ENCODE measurements around the gene PUS7L.
"Not testable (repeated sequence)": the region's sequence is repeated elsewhere in the genome, so short reads cannot be mapped to it uniquely, and the experiment has no call there.

PUS7L gene

DNA sequence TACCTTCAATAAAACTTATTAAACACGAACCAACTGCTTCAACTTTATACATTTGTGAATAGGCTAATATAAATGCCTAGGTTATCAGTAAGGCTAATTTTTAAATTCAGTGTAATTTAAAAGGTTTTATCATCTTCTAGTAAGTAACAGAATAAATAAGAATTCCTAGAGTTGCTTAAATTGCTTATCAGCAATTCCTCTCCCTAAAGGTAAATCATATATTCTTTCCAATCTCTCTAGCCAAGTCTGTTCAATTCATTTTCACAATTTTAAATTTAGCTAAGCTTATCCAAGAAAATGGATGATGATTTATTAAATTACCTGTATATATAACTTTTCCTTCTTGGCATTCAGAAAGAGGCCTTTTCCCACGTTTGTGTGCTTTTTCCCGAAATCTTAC is 4.6 kb downstream of the PUS7L start:
- TF ChIP-seq, protein P1, sequence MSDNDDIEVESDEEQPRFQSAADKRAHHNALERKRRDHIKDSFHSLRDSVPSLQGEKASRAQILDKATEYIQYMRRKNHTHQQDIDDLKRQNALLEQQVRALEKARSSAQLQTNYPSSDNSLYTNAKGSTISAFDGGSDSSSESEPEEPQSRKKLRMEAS (IDR thresholded peaks at IDR 0.05; ENCODE audit: low read depth, low read length), result no peak
- TF ChIP-seq POLR2A (IDR thresholded peaks at IDR 0.05; ENCODE audit: extremely low read depth, insufficient read length), result no peak
- TF ChIP-seq, protein P2, sequence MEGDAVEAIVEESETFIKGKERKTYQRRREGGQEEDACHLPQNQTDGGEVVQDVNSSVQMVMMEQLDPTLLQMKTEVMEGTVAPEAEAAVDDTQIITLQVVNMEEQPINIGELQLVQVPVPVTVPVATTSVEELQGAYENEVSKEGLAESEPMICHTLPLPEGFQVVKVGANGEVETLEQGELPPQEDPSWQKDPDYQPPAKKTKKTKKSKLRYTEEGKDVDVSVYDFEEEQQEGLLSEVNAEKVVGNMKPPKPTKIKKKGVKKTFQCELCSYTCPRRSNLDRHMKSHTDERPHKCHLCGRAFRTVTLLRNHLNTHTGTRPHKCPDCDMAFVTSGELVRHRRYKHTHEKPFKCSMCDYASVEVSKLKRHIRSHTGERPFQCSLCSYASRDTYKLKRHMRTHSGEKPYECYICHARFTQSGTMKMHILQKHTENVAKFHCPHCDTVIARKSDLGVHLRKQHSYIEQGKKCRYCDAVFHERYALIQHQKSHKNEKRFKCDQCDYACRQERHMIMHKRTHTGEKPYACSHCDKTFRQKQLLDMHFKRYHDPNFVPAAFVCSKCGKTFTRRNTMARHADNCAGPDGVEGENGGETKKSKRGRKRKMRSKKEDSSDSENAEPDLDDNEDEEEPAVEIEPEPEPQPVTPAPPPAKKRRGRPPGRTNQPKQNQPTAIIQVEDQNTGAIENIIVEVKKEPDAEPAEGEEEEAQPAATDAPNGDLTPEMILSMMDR (IDR thresholded peaks at IDR 0.05; ENCODE audit: low read depth, low read length), result no peak
- H3K4me3 ChIP-seq (ENCODE audit: low read depth, low read length), result peak overlapping the region; percentile 37
- no peak for DNase-seq (ENCODE audit: low read depth)

DNA sequence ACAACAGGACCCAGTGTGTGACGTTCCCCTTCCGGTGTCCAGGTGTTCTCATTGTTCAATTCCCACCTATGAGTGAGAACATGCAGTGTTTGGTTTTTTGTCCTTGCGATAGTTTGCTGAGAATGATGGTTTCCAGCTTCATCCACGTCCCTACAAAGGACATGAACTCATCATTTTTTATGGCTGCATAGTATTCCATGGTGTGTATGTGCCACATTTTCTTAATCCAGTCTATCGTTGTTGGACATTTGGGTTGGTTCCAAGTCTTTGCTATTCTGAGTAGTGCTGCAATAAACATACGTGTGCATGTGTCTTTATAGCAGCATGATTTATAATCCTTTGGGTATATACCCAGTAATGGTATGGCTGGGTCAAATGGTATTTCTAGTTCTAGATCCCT is 7.2 kb downstream of the PUS7L start:
- not testable (repeated sequence) for DNase-seq (ENCODE audit: low read depth); H3K4me3 ChIP-seq (ENCODE audit: low read depth, low read length)

DNA sequence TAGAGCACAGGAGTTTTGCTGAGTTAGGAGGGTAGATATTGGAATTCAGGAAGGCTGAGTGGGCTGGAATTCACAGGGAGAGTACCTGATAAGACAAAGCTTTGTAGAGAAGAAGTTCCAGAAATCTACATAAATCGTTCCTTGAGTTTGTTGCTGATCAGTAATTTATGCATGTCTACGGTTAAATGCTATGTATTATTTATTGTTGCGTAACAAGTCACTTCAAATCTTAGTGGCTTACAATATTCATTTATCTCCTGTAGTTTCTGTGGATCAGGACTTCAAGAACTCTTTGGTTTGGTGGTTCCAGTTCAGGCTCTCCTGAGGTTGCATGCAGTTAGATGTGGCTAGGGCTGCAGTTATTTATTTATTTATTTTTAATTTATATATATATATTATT is 7.8 kb downstream of the PUS7L start:
- TF ChIP-seq, protein P2 (IDR thresholded peaks at IDR 0.05; ENCODE audit: low read depth, low read length), result no peak
- TF ChIP-seq MYC (IDR thresholded peaks at IDR 0.05; ENCODE audit: low read depth, low read length) (no peak), POLR2A (IDR thresholded peaks at IDR 0.05; ENCODE audit: extremely low read depth, insufficient read length) (no peak)
- TF ChIP-seq, protein P1 (IDR thresholded peaks at IDR 0.05; ENCODE audit: low read depth, low read length), result no peak
- no peak overlapping the region for H3K4me3 ChIP-seq (ENCODE audit: low read depth, low read length)
- no peak for DNase-seq (ENCODE audit: low read depth)

DNA sequence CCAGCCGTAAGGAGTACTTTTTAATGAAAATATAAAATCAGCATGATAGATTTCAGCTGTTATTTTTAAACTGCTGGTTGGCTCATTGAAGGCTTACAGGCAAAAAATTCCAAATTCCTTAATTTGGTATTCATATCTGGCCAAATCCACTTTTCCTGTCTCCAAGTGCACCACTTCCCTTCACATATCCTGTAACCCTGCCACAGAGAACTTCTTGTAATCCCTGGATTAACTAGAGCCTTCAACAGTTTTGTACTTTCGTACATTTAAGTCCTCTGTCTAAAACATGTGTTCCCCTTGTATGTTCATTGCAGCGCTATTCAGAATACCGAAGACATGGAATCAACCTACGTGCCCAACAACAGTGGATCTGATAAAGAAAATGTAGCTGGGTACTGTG is 9.6 kb downstream of the PUS7L start:
- no peak for DNase-seq (ENCODE audit: low read depth)

DNA sequence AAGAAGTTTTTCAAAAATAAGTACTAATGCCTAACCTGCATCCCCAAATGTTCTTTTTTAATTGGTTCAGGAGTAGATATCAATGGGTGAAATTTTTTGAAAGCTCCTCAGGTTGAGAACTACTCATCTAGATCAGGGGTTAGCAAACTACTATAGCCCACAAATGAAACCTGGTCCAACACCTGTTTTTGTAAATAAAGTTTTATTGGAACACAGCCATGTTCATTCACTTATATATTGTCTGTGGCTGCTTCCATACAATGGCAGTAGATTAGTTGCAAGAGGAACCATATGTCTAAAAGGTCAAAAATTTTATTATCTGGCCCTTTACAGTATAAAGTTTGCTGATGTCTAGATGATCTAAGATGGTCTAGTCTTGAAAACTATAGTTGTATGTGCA is 13.8 kb downstream of the PUS7L start:
- TF ChIP-seq, protein P2 (IDR thresholded peaks at IDR 0.05; ENCODE audit: low read depth, low read length), result no peak
- no peak for TF ChIP-seq POLR2A (IDR thresholded peaks at IDR 0.05; ENCODE audit: extremely low read depth, insufficient read length)
- DNase-seq (ENCODE audit: low read depth), result no peak

More for the DNA sequence above, 9.6 kb downstream of the PUS7L start:
- H3K4me3 ChIP-seq (ENCODE audit: low read depth, low read length), result no peak overlapping the region
- TF ChIP-seq MYC (IDR thresholded peaks at IDR 0.05; ENCODE audit: low read depth, low read length) (no peak), POLR2A (IDR thresholded peaks at IDR 0.05; ENCODE audit: extremely low read depth, insufficient read length) (no peak)
- TF ChIP-seq, protein P2 (IDR thresholded peaks at IDR 0.05; ENCODE audit: low read depth, low read length), result no peak
- TF ChIP-seq, protein P1 (IDR thresholded peaks at IDR 0.05; ENCODE audit: low read depth, low read length), result no peak

DNA sequence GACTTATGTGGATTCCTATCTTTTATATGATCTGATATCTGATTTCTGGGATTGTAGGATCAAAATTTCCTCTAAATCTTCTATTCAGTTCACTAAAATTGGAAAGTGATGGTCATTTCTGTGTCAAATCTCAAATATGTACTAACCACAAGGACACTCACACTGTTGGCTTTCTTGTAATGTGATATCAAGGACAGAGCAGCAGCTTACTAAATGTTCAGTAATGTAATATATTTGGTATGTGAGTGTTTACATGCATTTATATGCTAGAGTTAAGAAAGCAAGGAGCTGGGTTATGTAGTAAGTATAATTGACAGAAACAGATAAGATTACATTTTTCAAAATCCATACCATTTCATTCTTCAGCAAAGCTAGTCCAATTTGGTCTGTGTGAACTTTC is 16.5 kb downstream of the PUS7L start:
- TF ChIP-seq, protein P1 (IDR thresholded peaks at IDR 0.05; ENCODE audit: low read depth, low read length), result no peak
- TF ChIP-seq, protein P2 (IDR thresholded peaks at IDR 0.05; ENCODE audit: low read depth, low read length), result no peak
- TF ChIP-seq MYC (IDR thresholded peaks at IDR 0.05; ENCODE audit: low read depth, low read length), result no peak
- TF ChIP-seq POLR2A (IDR thresholded peaks at IDR 0.05; ENCODE audit: extremely low read depth, insufficient read length), result no peak
- DNase-seq (ENCODE audit: low read depth), result no peak
- no peak overlapping the region for H3K4me3 ChIP-seq (ENCODE audit: low read depth, low read length)

More for the DNA sequence above, 13.8 kb downstream of the PUS7L start:
- H3K4me3 ChIP-seq (ENCODE audit: low read depth, low read length), result no peak overlapping the region
